ENCODE results near the gene CRADD. TPM values are rescaled to one million over a fixed set of nuclear protein-coding genes. Genes with fewer than 3 reads are reported as not detected.

The CRADD gene
- total and polyA plus RNA-seq, 2 donors (not counting 3 experiments of a cell fraction or from before 2014, with no cell fraction given): 11.7 to 14.5 TPM

- Histone ChIP-seq H3K4me2 (ENCODE audit: insufficient read depth, low read length) (no peak overlapping the region), H3K36me3 (ENCODE audit: control insufficient read depth in 2 of 2, extremely low read depth in 1 of 2, insufficient read depth in 2 of 2, low read length in 2 of 2) (no peaks in the 10 kb centered on the region), H3K79me2 (ENCODE audit: control insufficient read depth, insufficient read depth, low read length) (no peaks in the 10 kb centered on the region), H2AFZ (ENCODE audit: low read depth, low read length) (no peak overlapping the region), H3K9me1 (replicated peaks; ENCODE audit: control insufficient read depth, extremely low read depth, insufficient read depth, low read length) (no peaks in the 10 kb centered on the region), H4K20me1 (replicated peaks; ENCODE audit: control insufficient read depth, extremely low read depth, insufficient read depth, low read length) (no peaks in the 10 kb centered on the region), H3K9me3 (replicated peaks; ENCODE audit: control insufficient read depth, insufficient read depth, low read length) (no peaks in the 10 kb centered on the region), H3K9ac (replicated peaks; ENCODE audit: extremely low read depth, insufficient read depth, low read length) (no peak overlapping the region), H3K4me3 (replicated peaks in 1 of 3; ENCODE audit: insufficient read depth in 1 of 3, low read depth in 1 of 3, low read length in 3 of 3) (no peak overlapping the region), H3K4me1 (ENCODE audit: control insufficient read depth, extremely low read depth, insufficient read depth, low read length) (no peaks in the 10 kb centered on the region), H3K27me3 (ENCODE audit: control insufficient read depth in 2 of 2, insufficient read depth in 2 of 2, low read length in 2 of 2) (no peaks in the 10 kb centered on the region), H3K27ac (ENCODE audit: insufficient read depth, low read depth, low read length) (no peak overlapping the region)
- DNase-seq (ENCODE audit: low read depth, low spot score) (no peak), FAIRE-seq (no peak)
- dilution Hi-C loops (cut with MboI; ENCODE audit: extremely low pct_ligation_motif_present, low sequenced_read_pairs) (no loop called here), intact Hi-C loops (cut with micrococcal nuclease) (no loop called here)
- BruUV-seq (replicated peaks): no TSS peak
- ChIA-PET POLR2A (no interaction called here), CTCF (no interaction called here)
- TF ChIP-seq EZH2 (IDR thresholded peaks at IDR 0.05; ENCODE audit: borderline replicate concordance, low read depth, low read length, severe bottlenecking) (no peak), JUN (IDR thresholded peaks at IDR 0.05; ENCODE audit: borderline replicate concordance, insufficient read depth, insufficient read length, low read depth) (no peak), CTCF (IDR thresholded peaks at IDR 0.05; ENCODE audit: extremely low read depth in 1 of 2, insufficient read depth in 1 of 2, low read depth in 1 of 2, low read length in 2 of 2) (no peak), MAX (IDR thresholded peaks at IDR 0.05; ENCODE audit: insufficient read depth, insufficient read length) (no peak), FOS (IDR thresholded peaks at IDR 0.05; ENCODE audit: borderline replicate concordance, insufficient read depth, low read length) (no peak), POLR2A (IDR thresholded peaks at IDR 0.05; ENCODE audit: low read depth, low read length) (no peak)
Observed at GRCh38 chr12:93720559-93720958, 43.4 kb downstream of the CRADD start.

- H3K9ac ChIP-seq (replicated peaks; ENCODE audit: extremely low read depth, insufficient read depth, low read length): no peak overlapping the region
- no peaks in the 10 kb centered on the region for H3K9me3 ChIP-seq (replicated peaks; ENCODE audit: control insufficient read depth, insufficient read depth, low read length)
- H2AFZ ChIP-seq (ENCODE audit: low read depth, low read length): no peak overlapping the region
- no peak overlapping the region for H3K4me3 ChIP-seq (replicated peaks in 1 of 3; ENCODE audit: insufficient read depth in 1 of 3, low read depth in 1 of 3, low read length in 3 of 3)
- TF ChIP-seq EZH2 (IDR thresholded peaks at IDR 0.05; ENCODE audit: borderline replicate concordance, low read depth, low read length, severe bottlenecking) (no peak), JUN (IDR thresholded peaks at IDR 0.05; ENCODE audit: borderline replicate concordance, insufficient read depth, insufficient read length, low read depth) (no peak), MYC (IDR thresholded peaks at IDR 0.05; ENCODE audit: low read depth, low read length) (no peak), POLR2AphosphoS5 (IDR thresholded peaks at IDR 0.05; ENCODE audit: insufficient read depth, low read depth, low read length) (no peak), MAX (IDR thresholded peaks at IDR 0.05; ENCODE audit: insufficient read depth, insufficient read length) (no peak), POLR2A (IDR thresholded peaks at IDR 0.05; ENCODE audit: low read depth, low read length) (no peak), FOS (IDR thresholded peaks at IDR 0.05; ENCODE audit: borderline replicate concordance, insufficient read depth, low read length) (no peak), GATA2 (IDR thresholded peaks at IDR 0.05; ENCODE audit: insufficient read depth, insufficient read length, low read depth, low read length) (no peak), CTCF (IDR thresholded peaks at IDR 0.05; ENCODE audit: extremely low read depth in 1 of 2, insufficient read depth in 1 of 2, low read depth in 1 of 2, low read length in 2 of 2) (no peak)
- BruUV-seq (replicated peaks): no TSS peak
- no peaks in the 10 kb centered on the region for H3K79me2 ChIP-seq (ENCODE audit: control insufficient read depth, insufficient read depth, low read length)
- POLR2A ChIA-PET: no interaction called here
- H3K4me1 ChIP-seq (ENCODE audit: control insufficient read depth, extremely low read depth, insufficient read depth, low read length): no peaks in the 10 kb centered on the region
- intact Hi-C loops (cut with micrococcal nuclease): no loop called here
- DNase-seq (ENCODE audit: low read depth, low spot score): no peak
- CTCF ChIA-PET: no interaction called here
- no peaks in the 10 kb centered on the region for H3K36me3 ChIP-seq (ENCODE audit: control insufficient read depth in 2 of 2, extremely low read depth in 1 of 2, insufficient read depth in 2 of 2, low read length in 2 of 2)
- H3K9me1 ChIP-seq (replicated peaks; ENCODE audit: control insufficient read depth, extremely low read depth, insufficient read depth, low read length): no peaks in the 10 kb centered on the region
- H3K27ac ChIP-seq (ENCODE audit: insufficient read depth, low read depth, low read length): no peak overlapping the region
- no peak overlapping the region for H3K4me2 ChIP-seq (ENCODE audit: insufficient read depth, low read length)
- dilution Hi-C loops (cut with MboI; ENCODE audit: extremely low pct_ligation_motif_present, low sequenced_read_pairs): no loop called here
- H3K27me3 ChIP-seq (ENCODE audit: control insufficient read depth in 2 of 2, insufficient read depth in 2 of 2, low read length in 2 of 2): no peaks in the 10 kb centered on the region
- no peaks in the 10 kb centered on the region for H4K20me1 ChIP-seq (replicated peaks; ENCODE audit: control insufficient read depth, extremely low read depth, insufficient read depth, low read length)
- no peak for FAIRE-seq
Observed at GRCh38 chr12:93722179-93722578, 45.0 kb downstream of the CRADD start.
